Measurements from ENCODE around the gene APOL6.
"Not testable (repeated sequence)": the region's sequence is repeated elsewhere in the genome, so short reads cannot be mapped to it uniquely, and the experiment has no call there.

The APOL6 gene

DNA sequence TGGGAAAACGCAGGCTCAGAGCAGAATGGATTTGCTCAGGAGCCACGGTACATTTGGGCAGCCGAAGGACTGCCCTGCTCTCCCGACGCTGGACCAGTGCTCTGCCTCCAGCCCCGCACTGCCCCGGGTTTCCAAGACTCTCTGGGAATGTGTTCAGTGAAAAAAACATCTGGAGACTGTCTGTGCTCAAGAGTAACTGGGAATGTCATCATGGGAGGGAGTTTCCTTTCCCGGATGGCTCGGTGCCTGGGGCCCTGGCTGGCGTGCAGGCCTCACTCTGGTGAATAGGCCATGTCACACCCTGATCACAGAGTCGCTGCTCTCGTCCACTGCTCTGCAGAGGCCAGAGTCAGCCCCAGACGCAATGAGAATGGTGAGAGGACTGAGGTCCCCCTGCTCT, 9.8 kb upstream of the APOL6 start:
- DNase-seq (ENCODE audit: low spot score) = peak; percentile 93

DNA sequence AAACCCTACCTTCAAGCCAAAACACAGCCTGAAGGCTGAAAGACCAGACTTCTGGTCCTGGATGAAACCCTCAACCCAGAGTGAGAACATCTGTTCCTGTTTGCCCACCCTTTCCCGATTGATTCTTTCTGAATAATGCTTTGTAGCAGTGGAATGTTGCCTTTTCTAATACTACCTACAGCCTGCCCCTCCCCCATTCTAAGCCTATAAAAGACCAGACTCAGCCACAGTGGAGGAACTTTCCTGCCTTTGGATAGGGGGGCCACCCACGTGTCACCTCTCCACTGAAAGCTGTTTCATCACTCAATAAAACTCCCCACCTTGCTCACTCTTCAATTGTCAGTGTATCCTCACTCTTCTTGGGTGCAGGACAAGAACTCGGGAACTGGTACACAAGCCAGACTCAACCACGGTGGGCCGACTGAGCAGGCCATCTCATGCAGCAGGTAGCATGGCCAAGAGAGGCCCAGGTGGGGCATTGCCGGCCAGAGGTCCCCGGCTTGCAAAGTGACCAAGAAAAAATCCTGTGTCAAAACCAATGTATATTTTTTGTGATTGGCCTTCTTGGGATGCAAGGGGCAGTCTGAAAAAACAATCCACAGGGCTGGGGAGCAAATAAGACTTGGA, 6.6 kb upstream of the APOL6 start:
- DNase-seq (ENCODE audit: low spot score) = no peak

GRCh38 chr22:35642305-35642741, 5.9 kb upstream of the APOL6 start:
- DNase-seq (ENCODE audit: low spot score) = peak; percentile 79

DNA sequence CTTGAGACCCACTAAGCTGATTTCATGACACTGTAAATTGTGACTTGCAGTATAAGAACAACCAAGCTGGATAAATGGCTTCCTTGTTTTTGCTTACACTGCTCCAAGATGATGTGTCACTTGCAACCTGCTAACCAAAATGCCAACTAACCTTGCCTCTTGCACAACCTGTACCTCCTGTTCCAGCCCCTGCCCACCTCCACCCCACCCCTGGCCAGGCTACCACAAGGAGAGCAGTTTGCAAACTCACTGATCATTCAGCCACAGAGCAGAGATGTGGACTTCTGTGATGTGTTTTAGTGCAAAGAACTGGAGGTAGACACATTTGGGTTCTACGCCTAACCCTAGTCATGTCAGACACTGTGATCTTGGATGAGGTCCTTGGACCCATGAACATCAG, 4.3 kb upstream of the APOL6 start:
- no peak for DNase-seq (ENCODE audit: low spot score)

DNA sequence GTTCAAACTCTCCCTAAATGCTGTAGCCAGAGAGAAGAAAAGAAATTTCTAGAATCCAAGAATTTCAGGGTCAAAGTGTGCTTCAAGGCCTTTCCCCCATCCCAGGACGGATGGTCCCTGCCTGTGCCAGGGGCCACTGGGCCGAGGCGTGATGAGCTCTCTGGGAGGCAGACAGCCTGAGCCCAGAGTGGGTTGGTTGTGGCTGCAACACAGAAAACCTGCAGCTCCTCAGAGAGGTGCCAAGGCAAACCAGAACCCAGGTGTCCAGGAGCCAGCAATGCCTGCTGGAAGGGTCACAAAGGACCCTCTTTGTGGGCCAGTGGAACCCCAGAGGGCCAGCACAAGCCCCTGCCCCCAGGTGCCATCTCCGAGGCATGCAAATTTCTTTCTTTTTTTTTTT, 2.6 kb upstream of the APOL6 start:
- no peak for DNase-seq (ENCODE audit: low spot score)

DNA sequence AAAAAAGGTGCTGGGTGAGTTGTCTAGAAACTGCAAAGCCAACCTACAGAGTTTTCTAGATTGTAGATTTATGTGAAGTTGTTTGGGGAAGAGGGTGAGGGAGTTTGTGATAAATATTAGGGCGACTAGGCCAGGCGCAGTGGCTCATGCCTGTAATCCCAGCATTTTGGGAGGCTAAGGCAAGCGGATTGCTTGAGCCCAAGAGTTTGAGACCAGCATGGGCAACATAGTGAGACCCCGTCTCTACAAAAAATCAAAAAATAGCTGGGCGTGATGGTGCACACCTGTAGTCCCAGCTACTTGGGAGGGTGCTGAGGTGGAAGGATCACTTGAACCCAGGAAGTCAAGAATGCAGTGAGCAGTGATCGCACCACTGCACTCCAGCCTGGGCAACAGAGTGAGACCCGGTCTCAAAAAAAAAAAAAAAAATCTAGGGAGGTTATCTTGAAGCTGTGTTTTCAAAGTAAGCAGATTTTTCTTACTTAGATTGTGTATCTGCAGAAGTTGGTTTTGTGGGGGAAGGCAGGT, 844 bp downstream of the APOL6 start:
- DNase-seq (ENCODE audit: low spot score) = no peak

DNA sequence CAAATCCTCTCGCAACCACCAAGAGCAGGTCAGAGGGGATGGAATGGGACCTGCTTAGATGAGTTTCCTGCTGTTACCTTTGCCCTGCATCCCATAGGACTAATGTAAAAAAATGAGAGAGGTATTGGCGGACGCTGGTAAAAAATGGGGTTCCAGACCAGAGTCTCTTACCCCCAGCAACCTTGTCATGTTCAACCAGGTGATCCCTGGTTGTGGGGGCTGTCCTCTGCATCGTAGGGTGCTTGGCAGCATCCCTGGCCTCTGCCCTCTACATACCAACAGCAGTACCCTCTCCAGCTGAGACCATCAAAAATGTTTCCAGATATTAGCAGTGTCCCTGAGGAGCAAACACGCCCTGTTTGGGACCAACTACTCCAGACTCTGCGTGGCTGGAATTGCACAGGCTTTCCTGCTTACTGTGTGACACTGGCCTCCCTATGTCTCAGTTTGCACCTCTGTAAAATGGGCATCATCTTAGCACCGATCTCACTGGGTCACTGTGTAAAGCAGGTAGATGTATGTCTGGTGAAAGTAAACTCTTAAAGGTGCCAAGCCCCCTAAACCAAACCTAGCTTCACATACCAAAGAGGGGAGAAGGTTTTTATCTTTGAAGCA, 1.5 kb downstream of the APOL6 start:
- DNase-seq (ENCODE audit: low spot score) = no peak

- DNase-seq (ENCODE audit: low spot score) = no peak
Observed at GRCh38 chr22:35651085-35651484, 2.8 kb downstream of the APOL6 start.

DNA sequence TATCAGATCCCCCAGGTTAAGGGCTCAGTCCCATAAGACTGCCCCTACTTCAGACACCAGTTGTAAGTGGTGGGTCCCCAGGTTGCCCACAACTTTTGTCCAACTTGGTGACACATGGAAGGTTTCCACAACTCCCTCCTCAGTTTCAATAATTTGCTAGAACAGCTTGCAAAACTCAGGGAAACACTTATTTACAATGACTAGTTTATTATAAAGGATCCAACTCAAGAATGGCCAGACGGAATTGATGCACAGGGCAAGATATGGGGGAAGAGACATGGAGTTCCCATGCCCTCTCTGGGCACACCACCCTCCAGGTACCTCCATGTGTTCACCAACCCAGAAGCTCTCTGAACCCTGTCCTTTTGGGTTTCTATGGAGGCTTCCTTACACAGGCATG, 5.6 kb downstream of the APOL6 start:
- no peak for DNase-seq (ENCODE audit: low spot score)

DNA sequence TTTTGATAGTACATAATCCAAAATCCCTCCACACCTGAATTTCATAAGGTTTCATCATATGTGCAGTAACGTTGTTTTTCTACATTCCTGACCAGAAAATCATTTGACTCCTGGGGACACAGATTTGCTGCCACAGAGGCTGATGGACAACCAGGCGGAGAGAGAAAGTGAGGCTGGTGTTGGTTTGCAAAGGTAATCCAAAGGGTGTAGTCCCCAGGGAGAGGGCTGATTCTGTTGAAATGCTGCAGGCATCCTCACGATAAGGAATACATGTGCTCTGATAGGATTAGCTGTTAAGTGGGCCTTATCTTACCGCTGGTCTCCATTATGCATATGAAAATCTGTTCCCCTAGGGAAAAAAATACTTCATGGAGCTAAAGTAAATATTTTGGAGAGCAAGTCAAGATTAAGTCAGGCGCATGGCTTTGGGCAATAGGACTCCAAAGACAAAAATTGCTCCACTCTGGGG, 8.1 kb downstream of the APOL6 start:
- no peak for DNase-seq (ENCODE audit: low spot score)

- DNase-seq (ENCODE audit: low spot score) = no peak
Observed at GRCh38 chr22:35657571-35658312, 9.5 kb downstream of the APOL6 start.

- no peak for DNase-seq (ENCODE audit: low spot score)
Observed at GRCh38 chr22:35660291-35661127, 12.3 kb downstream of the APOL6 start.

GRCh38 chr22:35661464-35661863, 13.2 kb downstream of the APOL6 start:
- DNase-seq (ENCODE audit: low spot score) = no peak

- no peak for DNase-seq (ENCODE audit: low spot score)
Observed at GRCh38 chr22:35662914-35663313, 14.7 kb downstream of the APOL6 start.

DNA sequence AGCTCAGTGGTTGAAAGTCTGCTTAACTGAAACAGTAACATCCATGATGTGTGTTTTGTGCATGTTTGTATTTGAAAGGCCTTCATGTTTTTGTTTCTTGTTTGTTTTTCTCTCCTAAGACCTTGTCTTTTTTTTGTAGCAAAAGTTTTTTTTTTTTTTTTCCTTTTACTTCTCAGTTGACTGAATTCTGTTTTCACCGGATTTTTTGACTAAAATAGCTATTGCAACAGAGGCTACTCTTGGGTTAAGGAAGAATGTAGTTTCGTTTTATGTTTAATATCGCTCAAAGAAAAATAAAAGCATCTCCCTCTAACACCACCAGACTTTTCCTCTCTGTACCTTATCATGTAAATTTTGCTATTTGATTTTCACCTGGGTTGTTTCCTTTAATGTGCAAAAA, 15.1 kb downstream of the APOL6 start:
- DNase-seq (ENCODE audit: low spot score) = no peak

DNA sequence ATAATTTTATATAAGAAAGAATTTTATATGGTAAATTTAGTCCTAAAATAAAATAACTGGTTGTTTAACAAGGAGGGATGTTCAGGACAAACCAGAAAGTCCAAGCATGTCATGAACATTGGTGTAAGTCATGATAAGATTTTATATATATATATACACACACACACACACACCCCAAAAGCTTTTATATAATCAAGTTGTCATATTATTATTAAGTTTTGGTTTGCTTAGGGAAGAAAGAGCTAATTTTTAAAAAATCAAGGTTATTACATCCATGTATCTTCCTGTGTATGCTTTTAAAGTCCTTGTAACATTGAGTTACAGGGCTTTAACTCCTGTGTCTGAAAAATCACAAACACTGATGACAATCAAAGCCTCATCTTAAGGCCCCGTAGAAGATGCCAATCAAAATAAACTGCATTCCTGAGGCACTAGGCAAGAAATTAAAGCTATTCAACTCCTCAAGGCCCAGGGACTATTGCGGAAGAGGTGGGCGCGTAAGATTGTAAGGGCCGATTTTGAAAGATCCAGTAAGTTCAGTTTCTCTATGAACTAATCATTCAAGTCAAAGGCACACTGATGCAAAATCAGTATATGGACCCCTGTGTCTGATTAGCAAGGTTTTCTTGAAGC, 16.8 kb downstream of the APOL6 start:
- DNase-seq (ENCODE audit: low spot score) = no peak

DNA sequence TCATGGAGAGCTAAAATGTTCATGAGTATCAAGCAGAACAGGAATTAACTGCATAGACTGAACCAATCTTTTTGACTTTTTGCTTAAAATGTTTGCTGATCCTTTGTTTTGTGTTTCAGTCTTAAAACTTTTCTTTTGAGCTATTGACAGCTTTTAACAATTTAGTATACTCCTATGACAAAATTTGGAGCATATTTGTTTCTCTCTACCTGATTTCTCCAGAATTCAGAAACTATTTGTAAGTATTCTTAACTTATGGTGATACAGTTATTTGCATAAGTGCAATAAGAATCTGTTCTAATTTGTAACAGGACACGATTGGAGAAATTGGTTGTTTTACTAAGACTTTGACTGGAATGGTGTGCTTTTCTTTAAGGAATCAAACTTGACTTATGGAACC, 18.5 kb downstream of the APOL6 start:
- DNase-seq (ENCODE audit: low spot score) = not testable (repeated sequence)

GRCh38 chr22:35674335-35674734, 26.1 kb downstream of the APOL6 start:
- DNase-seq (ENCODE audit: low spot score) = no peak

GRCh38 chr22:35676065-35676464, 27.8 kb downstream of the APOL6 start:
- not testable (repeated sequence) for DNase-seq (ENCODE audit: low spot score)

GRCh38 chr22:35677460-35678187, 29.4 kb downstream of the APOL6 start:
- DNase-seq (ENCODE audit: low spot score) = no peak

GRCh38 chr22:35678836-35679235, 30.6 kb downstream of the APOL6 start:
- DNase-seq (ENCODE audit: low spot score) = no peak
